CD4-positive, CD25-positive, alpha-beta regulatory T cell (primary cell): ENCODE results near the gene CST9. TPM values are rescaled to one million over a fixed set of nuclear protein-coding genes. Genes with fewer than 3 reads are reported as not detected.

Experiments
- ATAC-seq, 2 donors: fragments of 150-1000 bp; cut with Tn5 transposase; one replicate each; pipeline ENCODE4 v1.10.0; 2021; ENCODE audit warnings: low read depth in 2 of 2, moderate number of reproducible peaks in 2 of 2, moderate library complexity in 1 of 2
- DNase-seq, 3 donors: peaks; one replicate each; pipeline versions ENCODE4 v3.0.0 to v3.0.0-alpha.2; 2012 to 2022; ENCODE audit warnings: mixed read lengths in 1 of 3
- H3K27ac ChIP-seq: one replicate; pipeline ENCODE4 v1.7.0; 2013; ENCODE audit warnings: mild to moderate bottlenecking, low read length; ENCODE audit not compliant: insufficient read depth, poor library complexity, severe bottlenecking
- H3K27me3 ChIP-seq: one replicate; pipeline ENCODE4 v1.7.0; 2013; ENCODE audit warnings: low read length; ENCODE audit not compliant: control insufficient read depth, insufficient read depth
- H3K36me3 ChIP-seq: one replicate; pipeline ENCODE4 v1.7.0; 2013; ENCODE audit warnings: mild to moderate bottlenecking, low read length, moderate library complexity; ENCODE audit not compliant: control insufficient read depth, insufficient read depth
- H3K4me1 ChIP-seq: 2 replicates; pipeline ENCODE4 v1.7.0; 2013; ENCODE audit warnings: mild to moderate bottlenecking, low read length; ENCODE audit not compliant: insufficient read depth, control insufficient read depth, poor library complexity, severe bottlenecking
- H3K4me3 ChIP-seq: one replicate; pipeline ENCODE4 v1.7.0; 2013; ENCODE audit warnings: low read depth, mild to moderate bottlenecking, low read length, moderate library complexity
- H3K9me3 ChIP-seq, 2 experiments: 1 replicate in 1 of 2; 2 replicates in 1 of 2; pipeline ENCODE4 v1.7.0; 2013; ENCODE audit warnings: low read length in 2 of 2, mild to moderate bottlenecking in 1 of 2, moderate library complexity in 1 of 2; ENCODE audit not compliant: control insufficient read depth in 2 of 2
- H3K27ac Mint-ChIP-seq, 3 donors: one replicate each; pipeline ENCODE4 v1.8.0; 2020 to 2022; ENCODE audit warnings: mild to moderate bottlenecking in 3 of 3, mixed read lengths in 3 of 3, moderate library complexity in 2 of 3
- H3K27me3 Mint-ChIP-seq: one replicate; pipeline ENCODE4 v1.8.0; 2022; ENCODE audit warnings: mild to moderate bottlenecking, mixed read lengths
- H3K36me3 Mint-ChIP-seq: one replicate; pipeline ENCODE4 v1.8.0; 2020; ENCODE audit warnings: mixed read lengths
- H3K4me1 Mint-ChIP-seq, 4 donors: one replicate each; pipeline ENCODE4 v1.8.0; 2020 to 2022; ENCODE audit warnings: mixed read lengths in 4 of 4, mild to moderate bottlenecking in 1 of 4
- H3K4me3 Mint-ChIP-seq, 4 donors: one replicate each; pipeline ENCODE4 v1.8.0; 2020 to 2022; ENCODE audit warnings: mild to moderate bottlenecking in 4 of 4, mixed read lengths in 4 of 4, moderate library complexity in 3 of 4
- H3K9me3 Mint-ChIP-seq, 7 donors: one replicate each; pipeline ENCODE4 v1.8.0; 2020 to 2022; ENCODE audit warnings: mixed read lengths in 7 of 7, mild to moderate bottlenecking in 3 of 7, moderate library complexity in 2 of 7
- polyA plus RNA-seq, 4 donors: library from polyadenylated mRNA; unstranded; fragments of 300-500 nt; fragmentation: Illumina TruSeq; gene quantifications; one replicate each; pipeline ENCODE4 v1.2.3, GENCODE V29; 2021
- total RNA-seq: library from RNA; stranded (reverse); gene quantifications from one replicate; pipeline ENCODE4 v1.2.3, GENCODE V29; 2022

Gene CST9
- total and polyA plus RNA-seq, 5 donors from 2014 or later: not detected

DNA sequence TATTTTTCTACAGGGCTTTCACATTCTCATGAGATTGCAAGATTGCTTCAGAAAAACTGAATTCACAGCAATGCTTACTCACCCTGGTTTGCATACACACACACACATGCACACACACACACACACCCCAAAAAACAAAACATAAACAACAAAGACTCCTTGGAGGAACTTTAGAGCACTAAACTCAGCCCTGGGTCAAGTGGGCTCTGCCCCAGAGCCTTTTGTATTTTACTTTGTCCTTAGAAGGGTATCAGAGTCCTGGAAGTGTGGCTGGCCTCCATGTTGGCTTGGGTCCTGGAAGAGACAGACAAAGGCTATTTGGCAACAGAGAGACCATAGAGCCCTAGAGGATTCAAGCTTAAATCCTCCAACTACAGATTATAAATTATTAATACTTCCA is 8.0 kb upstream of the CST9 start:
- no peaks in the 10 kb centered on the region for H3K4me1 ChIP-seq
- Mint-ChIP-seq H3K4me1 (no peaks in the 10 kb centered on the region), H3K36me3 (no peaks in the 10 kb centered on the region), H3K4me3 (no peak overlapping the region), H3K9me3 (peaks cover 0 to 3% (median 0%) of the 10 kb centered on the region in 7 donors), H3K27ac (no peak overlapping the region), H3K27me3 (no peaks in the 10 kb centered on the region)
- no peaks in the 10 kb centered on the region for H3K27me3 ChIP-seq
- H3K27ac ChIP-seq: no peak overlapping the region
- H3K9me3 ChIP-seq: no peaks in the 10 kb centered on the region
- ATAC-seq: no peak
- no peaks in the 10 kb centered on the region for H3K36me3 ChIP-seq
- no peak for DNase-seq
- no peak overlapping the region for H3K4me3 ChIP-seq

DNA sequence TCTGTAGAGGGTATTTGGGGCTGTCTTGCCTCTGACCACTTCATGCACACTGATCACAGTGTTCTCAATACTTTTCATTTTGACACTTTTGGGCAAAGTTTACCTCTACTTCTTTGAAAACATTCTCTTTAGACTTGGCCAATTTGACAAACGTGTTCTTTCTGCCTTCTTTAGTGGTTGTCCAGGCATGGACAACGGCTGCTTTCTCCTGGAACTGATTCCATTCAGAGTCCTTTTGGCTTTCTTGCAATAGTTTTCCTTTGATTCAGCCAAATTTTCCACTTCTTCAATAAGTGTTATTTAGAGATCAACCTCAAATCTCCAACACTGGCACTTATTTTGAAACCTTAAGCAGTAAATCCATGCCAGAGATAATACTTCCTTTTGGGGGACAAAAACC is 6.7 kb upstream of the CST9 start:
- H3K4me3 ChIP-seq: no peak overlapping the region
- Mint-ChIP-seq H3K9me3 (peaks cover 0 to 3% (median 0%) of the 10 kb centered on the region in 7 donors), H3K4me3 (no peak overlapping the region), H3K4me1 (no peaks in the 10 kb centered on the region), H3K27me3 (no peaks in the 10 kb centered on the region), H3K36me3 (no peaks in the 10 kb centered on the region), H3K27ac (no peak overlapping the region)
- no peaks in the 10 kb centered on the region for H3K27me3 ChIP-seq
- DNase-seq (no peak), ATAC-seq (no peak)
- no peaks in the 10 kb centered on the region for H3K4me1 ChIP-seq
- no peaks in the 10 kb centered on the region for H3K9me3 ChIP-seq
- H3K36me3 ChIP-seq: no peaks in the 10 kb centered on the region
- no peak overlapping the region for H3K27ac ChIP-seq

DNA sequence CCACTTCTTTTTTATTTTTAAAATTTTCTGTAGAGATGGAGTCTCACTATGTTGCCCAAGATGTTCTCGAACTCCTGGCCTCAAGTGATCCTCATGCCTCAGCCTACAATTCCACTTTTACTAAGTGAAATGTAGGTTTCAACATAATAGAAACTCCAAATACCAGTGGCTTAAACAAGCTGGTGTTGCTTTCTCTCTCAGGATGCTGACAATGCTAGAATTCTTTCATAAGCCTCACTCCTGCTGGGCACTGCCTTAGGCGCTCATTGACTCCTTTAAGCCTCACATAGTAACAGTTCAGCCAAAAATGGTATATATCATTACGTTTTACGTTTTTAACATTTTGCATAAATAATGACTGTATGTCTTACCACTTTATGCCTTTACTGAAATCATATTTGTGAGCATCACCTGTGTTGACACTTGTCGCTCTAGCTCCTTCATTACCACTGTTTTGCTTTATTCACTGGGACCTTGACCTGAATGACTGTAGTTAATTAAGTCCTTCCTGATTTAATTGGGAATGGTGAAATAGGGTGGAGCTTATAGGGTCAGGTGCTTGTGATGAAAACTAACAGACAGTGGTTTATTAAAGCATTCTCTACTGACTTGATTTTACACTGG is 3.9 kb upstream of the CST9 start:
- H3K4me1 Mint-ChIP-seq: no peaks in the 10 kb centered on the region
- no peak for ATAC-seq
- no peaks in the 10 kb centered on the region for H3K9me3 Mint-ChIP-seq
- Histone ChIP-seq H3K4me1 (no peaks in the 10 kb centered on the region), H3K27me3 (no peaks in the 10 kb centered on the region), H3K4me3 (no peak overlapping the region), H3K36me3 (no peaks in the 10 kb centered on the region), H3K9me3 (no peaks in the 10 kb centered on the region), H3K27ac (no peak overlapping the region)
- H3K36me3 Mint-ChIP-seq: no peaks in the 10 kb centered on the region
- H3K27me3 Mint-ChIP-seq: no peaks in the 10 kb centered on the region
- H3K27ac Mint-ChIP-seq: no peak overlapping the region
- H3K4me3 Mint-ChIP-seq: no peak overlapping the region
- DNase-seq: no peak

- Mint-ChIP-seq H3K4me1 (no peaks in the 10 kb centered on the region), H3K36me3 (no peaks in the 10 kb centered on the region), H3K27me3 (no peaks in the 10 kb centered on the region), H3K4me3 (no peak overlapping the region), H3K9me3 (no peaks in the 10 kb centered on the region), H3K27ac (no peak overlapping the region)
- H3K27ac ChIP-seq: no peak overlapping the region
- ATAC-seq (no peak), DNase-seq (no peak)
- no peaks in the 10 kb centered on the region for H3K36me3 ChIP-seq
- H3K27me3 ChIP-seq: no peaks in the 10 kb centered on the region
- H3K4me3 ChIP-seq: no peak overlapping the region
- no peaks in the 10 kb centered on the region for H3K9me3 ChIP-seq
- H3K4me1 ChIP-seq: no peaks in the 10 kb centered on the region
Measured at GRCh38 chr20:23608251-23608846, 2.6 kb upstream of the CST9 start.

GRCh38 chr20:23607497-23608245 is 2.0 kb upstream of the CST9 start:
- no peaks in the 10 kb centered on the region for H3K27me3 ChIP-seq
- H3K36me3 Mint-ChIP-seq: no peaks in the 10 kb centered on the region
- H3K4me3 Mint-ChIP-seq: no peak overlapping the region
- no peak for ATAC-seq
- no peaks in the 10 kb centered on the region for H3K4me1 Mint-ChIP-seq
- DNase-seq: no peak
- H3K4me1 ChIP-seq: no peaks in the 10 kb centered on the region
- no peaks in the 10 kb centered on the region for H3K36me3 ChIP-seq
- no peak overlapping the region for H3K27ac ChIP-seq
- no peak overlapping the region for H3K27ac Mint-ChIP-seq
- H3K4me3 ChIP-seq: no peak overlapping the region
- H3K27me3 Mint-ChIP-seq: no peaks in the 10 kb centered on the region
- no peaks in the 10 kb centered on the region for H3K9me3 Mint-ChIP-seq
- H3K9me3 ChIP-seq: no peaks in the 10 kb centered on the region

DNA sequence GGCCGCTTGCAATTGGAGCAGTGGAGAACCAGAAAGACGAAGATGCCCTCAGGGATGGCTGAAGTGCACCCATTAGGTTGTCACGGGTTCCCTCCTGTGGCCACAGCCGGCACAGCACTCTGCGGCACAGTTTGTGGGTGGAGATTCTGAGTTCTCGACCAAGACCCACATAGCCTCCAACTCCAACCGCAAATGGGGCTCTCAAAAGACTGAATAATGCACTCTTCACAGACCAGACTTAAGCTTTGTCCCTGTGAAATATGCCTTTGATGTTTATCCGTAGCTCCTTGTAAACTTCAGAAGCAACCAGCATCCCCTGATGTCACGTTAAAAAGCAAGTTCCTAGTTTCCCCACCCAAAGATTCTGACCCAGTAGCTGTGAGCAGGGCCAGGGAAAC is 934 bp upstream of the CST9 start:
- Mint-ChIP-seq H3K9me3 (no peaks in the 10 kb centered on the region), H3K27ac (no peak overlapping the region), H3K36me3 (no peaks in the 10 kb centered on the region), H3K4me1 (no peaks in the 10 kb centered on the region), H3K4me3 (no peak overlapping the region), H3K27me3 (no peaks in the 10 kb centered on the region)
- no peaks in the 10 kb centered on the region for H3K27me3 ChIP-seq
- peak; percentile 12 to 48 (median 41) for DNase-seq
- no peaks in the 10 kb centered on the region for H3K4me1 ChIP-seq
- H3K27ac ChIP-seq: no peak overlapping the region
- no peaks in the 10 kb centered on the region for H3K9me3 ChIP-seq
- peak; percentile 55 to 66 for ATAC-seq
- no peaks in the 10 kb centered on the region for H3K36me3 ChIP-seq
- H3K4me3 ChIP-seq: no peak overlapping the region

GRCh38 chr20:23604306-23604705 is 1.4 kb downstream of the CST9 start:
- no peak for DNase-seq
- H3K9me3 ChIP-seq: no peaks in the 10 kb centered on the region
- H3K4me3 Mint-ChIP-seq: no peak overlapping the region

GRCh38 chr20:23603321-23603720 is 2.4 kb downstream of the CST9 start:
- H3K4me1 ChIP-seq: no peaks in the 10 kb centered on the region
- no peaks in the 10 kb centered on the region for H3K27me3 ChIP-seq
- no peak overlapping the region for H3K27ac ChIP-seq
- Mint-ChIP-seq H3K27me3 (no peaks in the 10 kb centered on the region), H3K9me3 (no peaks in the 10 kb centered on the region), H3K36me3 (no peaks in the 10 kb centered on the region), H3K4me1 (no peaks in the 10 kb centered on the region), H3K4me3 (no peak overlapping the region), H3K27ac (no peak overlapping the region)
- no peak overlapping the region for H3K4me3 ChIP-seq
- no peaks in the 10 kb centered on the region for H3K9me3 ChIP-seq
- ATAC-seq (no peak), DNase-seq (no peak)
- H3K36me3 ChIP-seq: no peaks in the 10 kb centered on the region

More at GRCh38 chr20:23604306-23604705, 1.4 kb downstream of the CST9 start:
- ATAC-seq: no peak
- Histone ChIP-seq H3K4me1 (no peaks in the 10 kb centered on the region), H3K36me3 (no peaks in the 10 kb centered on the region), H3K27me3 (no peaks in the 10 kb centered on the region), H3K27ac (no peak overlapping the region), H3K4me3 (no peak overlapping the region)
- Mint-ChIP-seq H3K36me3 (no peaks in the 10 kb centered on the region), H3K27me3 (no peaks in the 10 kb centered on the region), H3K9me3 (no peaks in the 10 kb centered on the region), H3K4me1 (no peaks in the 10 kb centered on the region), H3K27ac (no peak overlapping the region)
